Nephron progenitor cell (in vitro differentiated cells): ENCODE data around the gene EPHA5.

Source experiments
- DNase-seq: peaks from one replicate; pipeline ENCODE4 v3.0.0; 2021
- H3K27ac Mint-ChIP-seq: 2 replicates; pipeline ENCODE4 v1.8.0; 2021; ENCODE audit warnings: mild to moderate bottlenecking, moderate library complexity, mixed read lengths
- H3K27me3 Mint-ChIP-seq: 2 replicates; pipeline ENCODE4 v1.8.0; 2021; ENCODE audit warnings: mild to moderate bottlenecking, low read depth, mixed read lengths; ENCODE audit not compliant: poor library complexity
- H3K36me3 Mint-ChIP-seq: 2 replicates; pipeline ENCODE4 v1.8.0; 2021; ENCODE audit warnings: low read depth, mixed read lengths
- H3K4me1 Mint-ChIP-seq: 2 replicates; pipeline ENCODE4 v1.8.0; 2021; ENCODE audit warnings: mixed read lengths
- H3K4me3 Mint-ChIP-seq: 2 replicates; pipeline ENCODE4 v1.8.0; 2021; ENCODE audit warnings: mild to moderate bottlenecking, moderate library complexity, mixed read lengths
- H3K9me3 Mint-ChIP-seq: 2 replicates; pipeline ENCODE4 v1.8.0; 2021; ENCODE audit warnings: mild to moderate bottlenecking, moderate library complexity, mixed read lengths
- CTCF ChIP-seq: fragments of 200-600 bp; sonication (generic); IDR thresholded peaks from 2 replicates; pipeline ENCODE4 v1.5.0; 2021; ENCODE audit warnings: antibody characterized with exemption

Gene EPHA5

GRCh38 chr4:65646136-65646535, 24.2 kb downstream of the EPHA5 start:
- Mint-ChIP-seq H3K27ac (no peak overlapping the region), H3K4me1 (no peaks in the 10 kb centered on the region), H3K4me3 (no peak overlapping the region), H3K36me3 (no peaks in the 10 kb centered on the region), H3K9me3 (no peaks in the 10 kb centered on the region), H3K27me3 (no peaks in the 10 kb centered on the region)
- no peak for TF ChIP-seq CTCF
- DNase-seq, result no peak

GRCh38 chr4:65645185-65645584, 25.1 kb downstream of the EPHA5 start:
- no peak for DNase-seq
- no peaks in the 10 kb centered on the region for H3K4me1 Mint-ChIP-seq

GRCh38 chr4:65635051-65635821, 35.1 kb downstream of the EPHA5 start:
- H3K9me3 Mint-ChIP-seq, result no peaks in the 10 kb centered on the region

More at GRCh38 chr4:65645185-65645584, 25.1 kb downstream of the EPHA5 start:
- Mint-ChIP-seq H3K27ac (no peak overlapping the region), H3K4me3 (no peak overlapping the region), H3K36me3 (no peaks in the 10 kb centered on the region), H3K9me3 (no peaks in the 10 kb centered on the region), H3K27me3 (no peaks in the 10 kb centered on the region)
- TF ChIP-seq CTCF, result no peak

GRCh38 chr4:65624651-65625050, 45.6 kb downstream of the EPHA5 start:
- Mint-ChIP-seq H3K9me3 (no peaks in the 10 kb centered on the region), H3K36me3 (no peaks in the 10 kb centered on the region), H3K4me1 (no peaks in the 10 kb centered on the region), H3K27ac (no peak overlapping the region), H3K4me3 (no peak overlapping the region), H3K27me3 (no peaks in the 10 kb centered on the region)
- TF ChIP-seq CTCF, result no peak
- DNase-seq, result no peak

More at GRCh38 chr4:65635051-65635821, 35.1 kb downstream of the EPHA5 start:
- Mint-ChIP-seq H3K27ac (peak overlapping the region; percentile 22), H3K4me3 (no peak overlapping the region), H3K36me3 (no peaks in the 10 kb centered on the region), H3K27me3 (no peaks in the 10 kb centered on the region), H3K4me1 (peaks cover 4% of the 10 kb centered on the region)
- no peak for TF ChIP-seq CTCF
- no peak for DNase-seq

GRCh38 chr4:65623506-65623905, 46.8 kb downstream of the EPHA5 start:
- no peaks in the 10 kb centered on the region for H3K27me3 Mint-ChIP-seq
- H3K4me3 Mint-ChIP-seq, result no peak overlapping the region
- no peak overlapping the region for H3K27ac Mint-ChIP-seq
- no peaks in the 10 kb centered on the region for H3K36me3 Mint-ChIP-seq
- H3K9me3 Mint-ChIP-seq, result no peaks in the 10 kb centered on the region
- H3K4me1 Mint-ChIP-seq, result no peaks in the 10 kb centered on the region
- TF ChIP-seq CTCF, result no peak
- DNase-seq, result no peak

GRCh38 chr4:65617416-65617815, 52.9 kb downstream of the EPHA5 start:
- no peak for DNase-seq
- no peaks in the 10 kb centered on the region for H3K4me1 Mint-ChIP-seq
- H3K4me3 Mint-ChIP-seq, result no peak overlapping the region
- H3K36me3 Mint-ChIP-seq, result no peaks in the 10 kb centered on the region
- no peak for TF ChIP-seq CTCF
- H3K27me3 Mint-ChIP-seq, result no peaks in the 10 kb centered on the region
- H3K27ac Mint-ChIP-seq, result no peak overlapping the region
- H3K9me3 Mint-ChIP-seq, result no peaks in the 10 kb centered on the region
